Colonic mucosa (tissue), 4 donors: ENCODE data around the gene IL1RL2. TPM values are rescaled to one million over a fixed set of nuclear protein-coding genes. Genes with fewer than 3 reads are reported as not detected.
A peak's percentile ranks its signal among the peaks of the same experiment; 100 is the strongest.

Source experiments
- DNase-seq: peaks from one replicate; pipeline ENCODE4 v3.0.0-alpha.2; 2020
- H3K27ac ChIP-seq: fragments of 200-600 bp; one replicate; pipeline ENCODE4 v1.8.0; 2021
- H3K27me3 ChIP-seq: fragments of 200-600 bp; one replicate; pipeline ENCODE4 v1.8.0; 2021
- H3K36me3 ChIP-seq: fragments of 200-600 bp; one replicate; pipeline ENCODE4 v1.8.0; 2021
- H3K4me1 ChIP-seq: fragments of 200-600 bp; one replicate; pipeline ENCODE4 v1.8.0; 2021; ENCODE audit warnings: mild to moderate bottlenecking
- H3K4me3 ChIP-seq: fragments of 200-600 bp; one replicate; pipeline ENCODE4 v1.8.0; 2021
- H3K9ac ChIP-seq, 2 donors: one replicate each; pipeline ENCODE4 v1.7.0; 2013; ENCODE audit warnings: control low read depth in 2 of 2, low read depth in 2 of 2, low read length in 2 of 2
- H3K9me3 ChIP-seq: fragments of 200-600 bp; one replicate; pipeline ENCODE4 v1.8.0; 2021
- intact Hi-C: fragments of 100-400 bp; cut with DNase I; formaldehyde crosslinking; loops from one replicate; pipeline ENCODE4 v1.14.1; 2022
- total RNA-seq, 2 donors: library from RNA; stranded (reverse); fragmentation: NEBNext Ultra II Directional in 1 of 2; extraction: Animal tissue kit (Norgen Biotek cat#: 25700) in 1 of 2; gene quantifications; one replicate each; pipeline ENCODE4 v1.2.1, GENCODE V29; 2021
- TF ChIP-seq, protein P1 (sequence below): fragments of 200-600 bp; IDR thresholded peaks from one replicate; pipeline ENCODE4 v1.8.0; 2022; ENCODE audit warnings: antibody characterized with exemption, mild to moderate bottlenecking
- donor health status: healthy.
- donor health status: DM: no; HTN: no; CAD: no.
- donor health status: DM: no; HTN: no; CAD: no.

The IL1RL2 gene
- total RNA-seq, 2 donors from 2014 or later, result 1.9 to 2.8 TPM

DNA sequence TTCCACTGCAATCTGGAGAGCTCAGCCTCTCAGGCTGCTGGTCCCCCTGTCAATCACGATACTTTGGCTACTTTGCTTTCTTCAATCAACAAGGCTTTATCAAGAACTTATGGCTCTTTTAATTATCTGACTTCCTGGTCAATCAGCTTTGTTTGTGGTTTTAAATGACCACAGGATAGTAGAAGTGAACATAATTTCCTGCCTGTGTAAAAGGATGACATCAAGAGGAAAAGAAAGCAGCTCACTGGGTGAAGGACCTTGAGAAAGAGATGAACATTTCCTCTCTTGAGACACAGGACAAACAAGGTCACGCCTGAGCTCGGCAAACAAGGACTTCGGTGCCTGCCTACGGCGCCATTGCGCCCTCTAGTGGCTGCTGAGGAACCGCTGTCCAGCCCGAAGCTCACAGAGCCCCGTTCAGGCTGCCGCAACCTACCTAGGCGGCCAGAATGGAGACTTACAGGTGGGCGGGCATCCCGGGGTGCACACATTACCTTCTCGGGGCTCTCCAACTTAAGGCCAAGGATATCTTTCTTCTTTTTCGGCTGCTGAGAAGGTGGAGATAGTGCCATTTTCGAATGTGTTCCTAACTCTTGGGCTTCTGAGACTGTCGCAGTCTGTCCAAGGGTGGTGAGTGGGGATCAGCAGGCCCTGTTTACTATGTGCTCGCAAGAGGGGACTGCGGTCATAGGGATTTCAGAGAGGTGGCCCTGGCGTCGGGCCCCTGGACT, 54.0 kb downstream of the IL1RL2 start:
- H3K4me3 ChIP-seq, result no peak overlapping the region
- H3K9me3 ChIP-seq, result no peaks in the 10 kb centered on the region
- peaks cover 7% of the 10 kb centered on the region for H3K4me1 ChIP-seq
- intact Hi-C loops, result loop anchor here (2.0 to 5.0 kb wide), 3 partner anchors 54 to 359 kb away; partner anchors contain the start of gene IL1RL2
- TF ChIP-seq, protein P1, sequence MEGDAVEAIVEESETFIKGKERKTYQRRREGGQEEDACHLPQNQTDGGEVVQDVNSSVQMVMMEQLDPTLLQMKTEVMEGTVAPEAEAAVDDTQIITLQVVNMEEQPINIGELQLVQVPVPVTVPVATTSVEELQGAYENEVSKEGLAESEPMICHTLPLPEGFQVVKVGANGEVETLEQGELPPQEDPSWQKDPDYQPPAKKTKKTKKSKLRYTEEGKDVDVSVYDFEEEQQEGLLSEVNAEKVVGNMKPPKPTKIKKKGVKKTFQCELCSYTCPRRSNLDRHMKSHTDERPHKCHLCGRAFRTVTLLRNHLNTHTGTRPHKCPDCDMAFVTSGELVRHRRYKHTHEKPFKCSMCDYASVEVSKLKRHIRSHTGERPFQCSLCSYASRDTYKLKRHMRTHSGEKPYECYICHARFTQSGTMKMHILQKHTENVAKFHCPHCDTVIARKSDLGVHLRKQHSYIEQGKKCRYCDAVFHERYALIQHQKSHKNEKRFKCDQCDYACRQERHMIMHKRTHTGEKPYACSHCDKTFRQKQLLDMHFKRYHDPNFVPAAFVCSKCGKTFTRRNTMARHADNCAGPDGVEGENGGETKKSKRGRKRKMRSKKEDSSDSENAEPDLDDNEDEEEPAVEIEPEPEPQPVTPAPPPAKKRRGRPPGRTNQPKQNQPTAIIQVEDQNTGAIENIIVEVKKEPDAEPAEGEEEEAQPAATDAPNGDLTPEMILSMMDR, result peak; percentile 98
- H3K27ac ChIP-seq, result peak overlapping the region; percentile 65
- H3K36me3 ChIP-seq, result no peaks in the 10 kb centered on the region
- H3K9ac ChIP-seq, result peak overlapping the region; percentile 25 to 31
- no peaks in the 10 kb centered on the region for H3K27me3 ChIP-seq
- DNase-seq, result peak; percentile 92

DNA sequence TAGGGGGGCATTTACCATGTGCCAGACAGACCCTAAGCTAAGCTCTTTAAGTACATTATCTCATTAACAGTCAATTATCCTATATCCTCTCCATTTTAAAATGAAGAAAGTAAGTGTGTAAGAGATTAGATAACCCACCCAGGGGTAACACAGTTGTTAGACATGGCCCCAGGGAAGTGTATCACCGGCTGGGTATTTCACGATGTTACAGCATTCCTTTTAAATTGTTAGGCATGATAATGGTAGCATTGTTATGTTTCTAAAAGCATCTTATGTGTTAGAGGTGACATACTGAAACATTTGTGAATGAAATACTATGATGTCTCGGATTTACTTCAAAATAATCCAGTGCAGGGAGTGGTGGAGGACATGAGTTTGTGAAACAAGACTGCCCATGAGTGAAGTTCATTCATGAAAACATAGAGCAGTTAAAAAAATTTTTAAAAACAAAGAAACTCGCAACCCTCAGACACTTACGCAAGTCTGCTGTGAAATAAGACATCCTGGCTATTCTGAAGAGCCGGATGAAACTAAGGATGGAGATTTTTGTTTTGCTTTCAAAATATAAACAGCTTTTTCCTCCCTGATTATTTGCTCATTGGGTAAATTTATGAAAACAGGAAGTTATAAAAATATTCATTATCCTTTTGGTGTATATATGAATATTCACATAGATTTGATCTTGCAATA, 54.9 kb downstream of the IL1RL2 start:
- no peak overlapping the region for H3K27ac ChIP-seq
- intact Hi-C loops, result loop anchor here (2.0 to 5.0 kb wide), 3 partner anchors 54 to 359 kb away; partner anchors contain the start of gene IL1RL2
- TF ChIP-seq, protein P1, result no peak

DNA sequence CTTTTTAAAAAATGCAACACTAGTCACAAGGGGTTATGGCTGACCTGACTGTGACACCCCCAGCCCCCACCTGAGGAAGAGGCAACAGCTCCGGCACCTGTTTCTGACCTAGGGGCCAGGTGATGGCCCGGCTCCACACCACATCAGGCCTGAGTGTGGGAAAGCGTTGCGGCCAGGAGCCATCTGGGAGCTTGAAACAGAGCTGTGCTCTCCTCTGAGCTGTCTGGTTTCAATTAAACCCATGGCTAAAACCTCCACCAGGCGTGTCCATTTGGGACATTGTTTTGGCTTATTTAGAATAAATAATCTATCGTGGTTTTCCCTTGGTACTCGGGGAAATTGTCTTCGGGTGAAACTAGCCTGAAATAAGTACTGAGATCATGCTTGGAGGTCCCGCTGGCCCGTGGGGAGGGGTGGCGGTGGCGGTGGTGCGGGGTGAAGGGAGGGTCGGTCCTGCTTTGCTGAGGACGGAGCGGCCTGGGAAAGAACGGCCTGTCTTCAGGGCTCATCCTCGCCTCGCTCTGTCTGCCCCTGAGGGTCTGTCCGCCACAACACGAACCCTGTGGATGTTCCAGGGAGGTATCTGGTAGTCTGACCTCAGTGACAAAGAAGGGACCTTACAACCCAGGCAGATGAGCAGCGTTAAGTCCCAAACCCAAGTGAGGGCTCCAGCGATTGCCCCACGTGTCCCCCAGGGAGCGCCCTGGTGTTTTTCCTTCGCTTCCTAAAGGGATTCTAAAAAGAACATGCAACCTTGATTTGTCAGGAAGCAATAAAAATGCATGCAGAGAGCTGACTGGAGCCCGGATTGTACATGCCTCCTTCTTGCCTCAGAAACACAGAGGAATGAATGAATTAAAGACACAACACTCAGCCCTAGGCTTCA, 58.7 kb downstream of the IL1RL2 start:
- intact Hi-C loops, result loop anchor here (5.0 kb wide), 1 partner anchor 192 kb away; no protein-coding TSS in a partner anchor
- TF ChIP-seq, protein P1, result no peak

More for the DNA sequence above, 54.9 kb downstream of the IL1RL2 start:
- Histone ChIP-seq H3K27me3 (no peaks in the 10 kb centered on the region), H3K9me3 (no peaks in the 10 kb centered on the region), H3K4me3 (no peak overlapping the region), H3K9ac (no peak overlapping the region), H3K36me3 (no peaks in the 10 kb centered on the region), H3K4me1 (peaks cover 7% of the 10 kb centered on the region)
- DNase-seq, result no peak

DNA sequence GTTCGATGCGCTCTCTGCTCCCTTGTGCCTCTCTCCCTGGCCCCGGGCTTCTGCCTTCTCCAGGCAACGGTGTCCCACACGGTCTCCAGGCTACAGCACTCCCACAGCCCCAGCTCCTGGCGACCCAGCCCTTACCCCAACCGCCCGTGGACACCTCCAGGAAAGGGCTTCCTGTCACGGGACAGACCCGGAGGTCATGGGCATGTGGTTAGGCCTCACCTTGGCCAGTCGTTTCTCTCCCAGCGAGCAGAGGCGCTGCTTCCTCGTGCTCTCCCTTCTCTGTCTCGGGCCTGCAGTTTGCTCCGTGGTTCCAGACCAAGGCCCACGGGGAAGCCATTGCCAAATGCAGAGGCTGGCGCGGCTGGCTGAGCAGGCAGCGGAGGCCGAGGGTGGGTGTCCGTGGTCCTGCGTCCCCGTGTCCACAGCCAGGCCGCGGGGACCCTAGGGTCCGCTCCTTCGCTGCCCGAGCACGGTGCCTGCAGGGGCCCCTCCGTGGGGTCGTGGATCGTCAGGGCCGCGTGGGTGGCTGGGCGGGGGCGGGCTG, 63.5 kb downstream of the IL1RL2 start:
- Histone ChIP-seq H3K4me3 (no peak overlapping the region), H3K27me3 (no peaks in the 10 kb centered on the region), H3K4me1 (no peaks in the 10 kb centered on the region), H3K9me3 (no peaks in the 10 kb centered on the region), H3K27ac (no peak overlapping the region), H3K36me3 (no peaks in the 10 kb centered on the region), H3K9ac (no peak overlapping the region)
- TF ChIP-seq, protein P1, result no peak
- intact Hi-C loops, result loop anchor here (5.0 kb wide), 1 partner anchor 102 kb away; no protein-coding TSS in a partner anchor
- no peak for DNase-seq

More for the DNA sequence above, 58.7 kb downstream of the IL1RL2 start:
- H3K36me3 ChIP-seq, result no peaks in the 10 kb centered on the region
- H3K4me3 ChIP-seq, result no peak overlapping the region
- H3K9ac ChIP-seq, result no peak overlapping the region
- no peaks in the 10 kb centered on the region for H3K9me3 ChIP-seq
- no peak overlapping the region for H3K27ac ChIP-seq
- H3K27me3 ChIP-seq, result no peaks in the 10 kb centered on the region
- H3K4me1 ChIP-seq, result peaks cover 5% of the 10 kb centered on the region
- no peak for DNase-seq
